NCI-H748 treated with DMSO at 0.1 percent for 48 hours (cell line): ENCODE results near the gene CDH13.
A peak's percentile ranks its signal among the peaks of the same experiment; 100 is the strongest.

ENCODE experiments used
- DNase-seq: peaks from one replicate; lab custom pipeline; 2025; lab: John Stamatoyannopoulos, UW

The CDH13 gene

DNA sequence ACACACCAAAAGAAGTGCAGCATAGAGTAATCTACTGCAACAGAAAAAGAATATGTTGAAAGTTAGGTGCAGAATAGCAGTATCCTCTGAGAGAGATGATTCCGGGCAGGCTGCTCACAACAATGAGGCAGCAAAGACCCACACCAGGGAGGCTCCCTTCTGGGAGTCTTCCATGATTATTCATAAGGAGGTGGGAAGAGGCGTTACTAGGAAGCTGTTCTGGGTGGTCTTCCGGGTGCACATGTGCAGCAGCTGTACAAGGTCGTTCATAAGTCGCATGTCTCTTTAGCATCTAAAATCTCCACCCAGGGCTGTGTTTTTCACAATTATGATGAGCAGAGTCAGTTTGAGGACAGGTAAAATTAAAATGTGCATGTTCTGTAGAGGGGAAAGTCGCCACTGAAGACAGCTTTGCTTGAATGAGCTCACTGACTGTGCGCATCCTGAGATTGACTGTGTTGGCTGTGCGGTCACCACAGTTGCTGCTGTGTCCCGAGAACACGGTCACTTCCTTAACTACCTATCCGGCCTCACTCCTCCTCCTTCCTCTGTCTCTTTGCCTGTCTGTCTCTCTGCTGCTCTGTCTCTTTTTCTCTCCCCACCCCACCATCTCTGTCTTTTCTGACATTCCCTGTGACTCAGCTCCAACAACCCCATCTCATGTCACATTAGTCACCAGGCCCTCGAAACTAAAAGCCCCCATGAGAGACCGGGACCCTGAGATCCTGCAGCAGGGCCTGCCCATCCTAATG lies 1055.5 kb downstream of the CDH13 start:
- no peak for DNase-seq

GRCh38 chr16:83682868-83683235 lies 1056.1 kb downstream of the CDH13 start:
- DNase-seq = no peak

DNA sequence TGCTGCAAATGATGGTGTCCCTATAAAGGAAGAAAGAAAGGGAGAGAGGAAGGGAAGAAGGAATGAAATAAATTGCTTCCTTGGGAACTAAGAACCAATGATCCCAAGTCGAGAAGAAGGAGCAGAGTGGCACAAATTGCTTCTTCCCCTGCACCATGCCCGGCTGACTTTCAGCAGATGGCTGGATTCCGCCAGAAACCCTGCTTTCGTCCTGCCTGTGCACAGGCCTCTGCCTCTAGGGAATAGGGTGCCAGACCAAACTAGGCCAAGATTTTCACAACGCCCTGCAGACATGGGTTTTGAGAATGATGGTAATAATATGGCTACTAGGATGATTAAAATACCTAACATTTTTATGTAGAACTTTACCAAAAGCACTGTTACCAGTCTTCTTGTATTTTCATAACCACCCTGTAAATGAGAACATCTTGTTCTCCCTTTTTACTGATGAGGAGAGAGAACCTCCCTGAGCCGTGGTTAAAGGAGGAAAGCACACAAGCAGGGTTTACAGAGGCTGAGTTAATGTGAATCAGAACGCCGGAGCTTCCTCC lies 1058.9 kb downstream of the CDH13 start:
- no peak for DNase-seq

DNA sequence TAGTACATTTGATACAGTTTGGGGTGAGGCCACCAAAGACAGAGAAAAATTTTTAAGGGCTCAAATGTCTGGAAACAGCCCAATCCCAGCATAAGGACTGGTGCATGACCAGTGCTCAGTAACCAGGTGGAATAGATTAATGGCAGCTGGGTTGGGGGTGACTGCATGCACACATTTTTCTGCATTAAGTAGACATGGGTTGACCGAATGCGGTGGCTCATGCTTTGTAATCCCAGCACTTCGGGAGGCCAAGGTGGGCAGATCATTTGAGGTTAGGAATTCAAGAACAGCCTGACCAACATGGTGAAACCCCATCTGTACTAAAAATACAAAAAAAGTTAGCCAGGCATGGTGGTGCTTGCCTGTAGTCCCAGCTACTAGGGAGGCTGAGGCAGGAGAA lies 1060.0 kb downstream of the CDH13 start:
- no peak for DNase-seq

GRCh38 chr16:83689385-83689831 lies 1062.6 kb downstream of the CDH13 start:
- DNase-seq = no peak

- no peak for DNase-seq
Observed at GRCh38 chr16:83692224-83692623, 1065.5 kb downstream of the CDH13 start.

- DNase-seq = no peak
Observed at GRCh38 chr16:83698964-83699363, 1072.2 kb downstream of the CDH13 start.

DNA sequence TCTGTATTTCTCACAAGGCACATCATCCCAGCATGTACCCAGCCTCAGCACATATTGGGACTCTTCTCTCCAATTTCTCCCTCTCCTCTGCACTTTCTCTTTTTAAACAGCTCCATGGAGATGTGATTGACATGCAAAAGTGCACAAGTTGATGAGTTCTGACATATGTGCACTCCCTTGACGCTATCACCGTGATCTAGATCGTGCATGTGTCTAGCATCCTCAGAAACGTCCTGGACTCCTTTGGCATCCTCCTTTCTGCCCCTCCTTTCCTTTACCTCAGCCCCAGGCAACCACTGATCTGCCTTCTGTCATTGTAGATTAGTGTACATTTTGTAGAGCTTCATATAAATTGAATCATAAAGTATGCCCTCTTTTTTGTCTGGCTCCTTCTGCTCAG lies 1073.0 kb downstream of the CDH13 start:
- no peak for DNase-seq

- DNase-seq = no peak
Observed at GRCh38 chr16:83700918-83701317, 1074.1 kb downstream of the CDH13 start.

DNA sequence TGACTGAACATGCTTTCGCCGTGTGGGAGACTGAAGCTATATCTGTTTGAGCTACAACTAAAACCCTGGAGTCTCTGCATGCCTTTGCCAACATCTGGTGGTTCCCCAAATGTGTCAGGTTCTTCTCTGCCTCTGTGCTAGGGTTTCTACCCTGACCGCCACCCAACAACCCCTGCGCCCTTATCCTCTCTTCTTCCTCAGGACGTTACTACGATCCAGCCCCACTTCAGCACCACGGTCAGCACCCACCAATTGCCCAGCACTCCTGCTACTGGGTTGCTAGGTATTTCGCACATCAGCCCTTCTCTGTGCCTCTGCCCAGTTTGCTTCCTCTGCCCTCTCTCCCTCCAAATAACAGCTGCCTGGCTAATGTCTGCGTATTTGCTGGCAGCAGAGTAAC lies 1074.7 kb downstream of the CDH13 start:
- no peak for DNase-seq

- DNase-seq = no peak
Observed at GRCh38 chr16:83704656-83705055, 1077.9 kb downstream of the CDH13 start.

GRCh38 chr16:83705856-83706255 lies 1079.1 kb downstream of the CDH13 start:
- no peak for DNase-seq

DNA sequence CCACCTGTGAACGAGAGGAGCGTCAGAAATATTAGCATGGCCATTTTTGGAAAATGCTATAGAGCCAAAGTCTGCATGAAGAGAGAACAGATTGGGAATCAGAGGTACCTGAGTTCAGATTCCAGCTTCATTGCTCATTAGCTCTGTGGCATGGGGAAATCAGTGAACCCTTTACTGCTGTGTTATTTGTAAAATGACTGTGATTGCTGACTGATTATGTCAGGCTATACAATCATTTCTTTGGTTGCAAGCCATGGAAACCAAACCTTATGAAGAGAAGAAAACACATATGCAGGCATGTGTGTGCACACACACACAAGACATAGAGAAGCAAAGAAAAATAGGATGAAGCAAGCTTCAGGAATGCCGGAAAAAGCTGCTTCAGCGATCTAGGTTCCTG lies 1079.6 kb downstream of the CDH13 start:
- no peak for DNase-seq

- no peak for DNase-seq
Observed at GRCh38 chr16:83711069-83711468, 1084.3 kb downstream of the CDH13 start.

DNA sequence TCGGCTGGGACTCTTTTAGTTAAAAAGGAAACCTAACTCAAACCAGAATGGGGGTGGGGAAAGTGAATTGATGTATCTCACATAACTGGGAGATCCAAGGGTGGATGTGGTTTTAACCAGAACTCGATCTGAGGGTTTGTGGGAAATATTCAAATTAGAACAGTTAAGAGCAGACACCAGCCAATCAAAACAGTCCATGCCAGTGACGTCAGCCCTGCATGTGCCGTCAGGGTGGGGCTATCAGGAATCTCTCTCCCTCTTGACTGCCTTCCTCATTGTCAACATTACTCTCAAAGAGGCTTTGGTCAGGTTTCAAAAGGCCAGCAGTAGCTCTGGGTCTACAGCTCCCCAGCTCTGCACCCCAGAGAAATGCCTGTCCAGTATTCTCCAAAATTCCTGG lies 1086.8 kb downstream of the CDH13 start:
- DNase-seq = no peak

DNA sequence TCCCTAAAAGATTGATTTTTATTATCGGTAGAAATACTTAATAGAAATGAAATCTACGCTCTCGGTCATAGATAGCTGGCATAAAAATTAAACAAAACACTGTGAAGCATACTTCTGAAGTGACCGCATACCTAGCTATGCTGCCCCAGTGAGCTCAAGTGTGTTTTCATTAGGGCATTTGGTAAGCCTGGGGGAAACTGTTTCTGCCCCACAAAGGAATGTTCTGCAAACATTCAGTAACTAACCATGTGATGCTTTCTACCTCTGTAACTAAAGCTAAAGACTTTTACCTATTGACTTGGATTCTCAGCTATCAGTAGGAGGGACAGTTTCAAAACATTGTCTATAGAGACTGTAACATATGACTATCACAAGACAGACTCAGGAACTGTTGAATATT lies 1087.5 kb downstream of the CDH13 start:
- DNase-seq = no peak

DNA sequence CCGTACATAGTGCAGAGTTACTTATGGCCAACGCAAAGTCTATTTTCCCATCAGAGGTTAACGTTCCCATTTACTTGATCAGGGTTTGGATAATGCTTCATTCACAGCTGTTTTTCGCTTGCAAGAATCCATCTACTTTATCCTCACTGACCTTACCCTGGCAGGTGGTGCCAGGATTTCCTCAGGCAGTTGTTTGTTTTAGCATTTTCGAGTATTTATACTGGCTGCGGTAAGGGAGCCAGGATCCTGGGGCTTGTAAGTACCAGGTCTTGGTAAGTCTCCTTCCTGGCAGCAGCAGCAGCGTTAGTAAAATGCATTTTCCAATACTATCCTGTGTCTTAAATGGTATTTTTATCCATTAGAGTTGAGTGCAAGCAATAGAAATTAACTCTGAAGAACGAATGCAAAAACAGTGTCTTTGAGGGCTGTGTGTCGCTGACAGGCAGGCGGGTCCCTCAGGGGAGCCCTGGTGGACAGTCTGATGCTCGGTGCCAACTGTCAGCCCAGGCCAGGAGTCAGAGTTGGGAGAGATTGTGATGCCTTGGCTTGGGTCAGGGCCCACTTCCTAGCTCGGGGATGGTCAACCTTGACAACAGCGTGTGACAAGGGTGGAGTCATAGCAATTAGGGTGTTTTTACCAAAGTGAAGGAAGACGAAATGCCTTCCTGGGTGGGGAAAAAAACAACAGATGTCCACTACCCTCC lies 1088.6 kb downstream of the CDH13 start:
- peak; percentile 37 for DNase-seq

- no peak for DNase-seq
Observed at GRCh38 chr16:83717308-83717707, 1090.5 kb downstream of the CDH13 start.

- DNase-seq = no peak
Observed at GRCh38 chr16:83717814-83718213, 1091.0 kb downstream of the CDH13 start.

- no peak for DNase-seq
Observed at GRCh38 chr16:83720213-83720612, 1093.4 kb downstream of the CDH13 start.

GRCh38 chr16:83720981-83721380 lies 1094.2 kb downstream of the CDH13 start:
- DNase-seq = no peak

DNA sequence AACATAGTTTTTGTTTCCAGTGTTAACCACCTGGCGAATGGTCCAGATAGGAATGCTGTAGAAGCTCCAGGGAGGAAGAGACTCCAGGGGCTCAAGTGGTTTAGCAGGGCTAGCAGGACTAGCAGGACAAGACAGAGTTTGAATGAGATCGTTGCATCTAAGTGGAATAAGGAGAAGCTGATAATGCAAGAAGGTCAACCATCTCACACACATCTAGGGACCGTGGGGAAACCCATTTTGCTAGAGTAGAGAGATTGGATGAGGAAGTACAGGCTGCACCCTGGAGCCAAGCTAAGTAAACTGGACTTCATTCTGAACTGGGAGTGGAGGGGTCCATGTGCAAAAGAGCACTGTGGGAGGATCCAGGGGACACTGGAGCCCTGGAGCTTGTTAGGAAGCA lies 1094.9 kb downstream of the CDH13 start:
- no peak for DNase-seq

DNA sequence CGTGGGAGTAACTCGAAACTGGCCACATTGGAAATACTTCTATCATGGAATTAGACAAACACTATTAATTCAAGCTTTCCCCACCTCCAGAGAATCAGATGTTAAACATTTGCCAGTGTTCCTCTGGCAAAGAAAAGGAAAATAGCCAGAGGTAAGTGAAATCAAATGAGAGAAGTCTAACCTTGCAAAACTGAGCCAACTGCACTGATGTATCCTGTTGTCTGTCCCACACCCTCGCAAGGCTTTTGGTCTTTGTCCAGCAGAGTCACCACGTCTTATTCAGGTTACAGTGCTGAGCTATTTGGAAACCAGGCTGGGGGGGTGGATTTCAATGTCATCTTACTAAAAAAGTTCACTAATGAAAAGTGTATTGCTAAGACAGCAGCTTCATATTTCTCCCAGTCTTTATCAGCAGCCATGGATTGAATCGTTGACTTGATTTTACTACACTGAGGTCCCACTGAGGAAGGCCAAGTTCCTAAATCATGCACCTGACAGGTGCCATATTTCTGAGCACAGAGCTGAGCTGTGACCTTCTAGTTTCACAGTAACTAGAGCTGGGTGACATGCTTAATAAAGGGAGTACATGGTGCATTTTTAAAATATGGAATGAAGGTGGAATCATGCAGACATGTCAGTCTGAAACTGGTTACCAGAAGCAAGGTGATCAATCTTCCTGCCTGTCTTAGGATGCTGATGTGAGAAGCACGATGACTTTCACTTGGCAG lies 1095.9 kb downstream of the CDH13 start:
- no peak for DNase-seq
